Fibroblast of mammary gland (primary cell): ENCODE measurements around the gene CNGB1.
A peak's percentile ranks its signal among the peaks of the same experiment; 100 is the strongest.

ENCODE experiments used
- DNase-seq: peaks from one replicate; pipeline ENCODE4 v3.0.0-alpha.2; 2010; ENCODE audit warnings: low read depth
- H3K4me3 ChIP-seq: 2 replicates; pipeline ENCODE4 v1.5.1; 2011; ENCODE audit warnings: low read depth, mild to moderate bottlenecking, low read length, moderate library complexity; ENCODE audit not compliant: control insufficient read depth
- CTCF ChIP-seq: conservative IDR thresholded peaks from 2 replicates; pipeline ENCODE4 v1.5.1; 2011; ENCODE audit warnings: low read depth, low read length, inconsistent platforms; ENCODE audit not compliant: control insufficient read depth, insufficient read depth

CNGB1 gene

GRCh38 chr16:57938936-57939871 lies 31.7 kb downstream of the CNGB1 start:
- H3K4me3 ChIP-seq, result no peak overlapping the region
- no peak for TF ChIP-seq CTCF
- peak; percentile 66 for DNase-seq

GRCh38 chr16:57938484-57938883 lies 32.4 kb downstream of the CNGB1 start:
- DNase-seq, result no peak
- no peak overlapping the region for H3K4me3 ChIP-seq
- no peak for TF ChIP-seq CTCF

- DNase-seq, result peak; percentile 6
- no peak overlapping the region for H3K4me3 ChIP-seq
- no peak for TF ChIP-seq CTCF
Measured at GRCh38 chr16:57937861-57938260, 33.1 kb downstream of the CNGB1 start.

- TF ChIP-seq CTCF, result no peak
- H3K4me3 ChIP-seq, result no peak overlapping the region
- DNase-seq, result no peak
Measured at GRCh38 chr16:57935904-57936303, 35.0 kb downstream of the CNGB1 start.

- no peak for TF ChIP-seq CTCF
- no peak for DNase-seq
- H3K4me3 ChIP-seq, result no peak overlapping the region
Measured at GRCh38 chr16:57930533-57930932, 40.4 kb downstream of the CNGB1 start.

- TF ChIP-seq CTCF, result no peak
- no peak for DNase-seq
- no peak overlapping the region for H3K4me3 ChIP-seq
Measured at GRCh38 chr16:57929250-57929649, 41.7 kb downstream of the CNGB1 start.
